GM19193 (cell line): ENCODE results near the gene MAP3K4.

Experiments used
- POLR2A ChIP-seq: IDR thresholded peaks from 4 replicates; pipeline ENCODE4 v1.6.1; 2011; ENCODE audit not compliant: insufficient read depth, insufficient read length; ENCODE audit errors: extremely low read depth

The MAP3K4 gene

DNA sequence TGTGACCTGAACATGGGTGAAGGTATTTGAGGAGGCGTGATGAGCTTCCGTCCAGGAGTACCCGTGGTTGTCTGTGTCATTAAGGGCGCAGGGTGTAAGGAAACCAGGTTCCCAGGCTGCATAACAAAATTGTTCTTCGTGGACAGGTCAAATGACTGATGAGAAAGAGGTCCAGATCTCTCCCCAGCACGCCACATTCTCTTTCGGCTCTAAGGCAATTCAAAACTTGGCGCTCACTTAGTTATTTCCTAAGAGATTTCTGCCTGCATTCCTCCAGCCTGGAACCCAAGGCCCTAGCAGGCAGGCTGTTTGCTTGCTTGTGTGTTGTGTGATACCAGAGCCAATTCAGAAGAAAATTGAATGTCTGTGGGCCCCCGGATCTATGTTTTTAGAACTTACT is 142.4 kb downstream of the MAP3K4 start:
- TF ChIP-seq POLR2A, result no peak

DNA sequence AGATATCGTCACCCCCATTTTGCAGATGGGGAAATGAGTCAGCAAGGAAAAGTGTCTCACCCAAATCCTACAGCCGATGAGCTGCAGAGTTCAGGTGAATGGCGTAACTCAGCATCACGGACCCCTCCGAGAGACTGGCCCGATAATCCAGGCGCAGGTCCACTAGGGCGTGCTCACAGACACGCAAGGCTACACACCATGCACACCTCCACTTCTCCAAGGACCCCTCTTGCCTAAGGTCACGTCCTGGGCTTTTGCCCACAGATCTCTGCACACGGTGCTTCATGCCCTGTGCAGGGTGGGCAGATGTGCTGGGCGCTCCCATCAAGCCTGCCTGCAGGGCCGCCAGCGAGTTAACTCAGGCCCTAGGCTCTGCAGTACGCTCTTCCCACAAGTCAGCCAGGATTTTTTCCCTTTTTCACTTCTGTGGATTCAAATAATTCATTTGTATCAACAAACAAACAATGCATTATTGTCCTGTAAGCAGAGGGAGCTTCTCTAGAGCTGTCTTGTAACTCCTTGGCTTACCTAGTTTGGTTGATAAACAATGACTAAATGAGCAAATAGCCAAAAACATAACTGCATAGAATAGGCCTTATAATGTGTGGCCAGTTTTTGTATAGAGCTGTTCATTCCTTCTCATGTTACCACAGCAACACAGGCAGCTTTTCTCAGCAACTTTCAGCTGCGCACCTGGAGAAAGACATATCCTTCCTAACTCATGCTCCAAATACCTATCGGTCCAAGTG is 143.2 kb downstream of the MAP3K4 start:
- no peak for TF ChIP-seq POLR2A

- TF ChIP-seq POLR2A, result no peak
Measured at GRCh38 chr6:161135695-161136591, 144.4 kb downstream of the MAP3K4 start.

DNA sequence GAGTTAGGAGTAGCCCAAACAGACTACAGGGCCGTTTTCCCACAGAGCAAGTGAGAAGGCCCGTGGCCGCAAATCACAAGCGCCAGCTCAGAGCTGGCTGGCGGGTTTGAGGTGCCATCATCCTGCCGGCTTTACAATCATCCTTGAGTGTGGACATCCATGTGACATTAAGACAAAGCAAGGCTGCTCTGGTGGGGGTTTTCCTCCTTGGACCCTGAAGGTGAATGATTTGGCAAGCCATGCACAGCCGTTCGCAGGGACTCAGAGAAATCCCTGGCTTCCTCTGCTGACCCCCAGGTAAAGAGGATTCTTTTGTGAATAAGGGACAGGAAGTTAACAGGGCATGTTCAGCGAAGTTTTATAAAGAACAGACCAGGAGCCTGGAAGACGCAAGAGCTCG is 145.1 kb downstream of the MAP3K4 start:
- TF ChIP-seq POLR2A, result no peak

DNA sequence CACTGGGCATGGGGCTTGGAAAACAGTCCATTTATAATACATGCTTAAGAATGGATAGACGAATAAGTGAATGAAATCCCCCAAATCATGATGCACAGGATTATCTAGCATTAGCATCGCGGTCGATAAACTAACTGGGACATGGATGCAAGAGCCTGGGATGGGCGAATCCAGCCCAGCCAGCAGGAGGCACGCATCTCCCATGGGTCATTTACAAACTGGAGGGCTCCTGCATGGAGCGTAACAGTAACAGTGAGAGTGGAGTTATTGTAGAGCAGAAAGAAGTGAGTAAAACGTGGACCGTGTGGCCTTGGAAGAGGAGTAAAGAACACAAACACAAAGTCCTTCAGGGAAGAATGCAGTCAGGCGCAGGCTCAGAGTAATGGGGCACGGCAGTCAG is 145.8 kb downstream of the MAP3K4 start:
- TF ChIP-seq POLR2A, result no peak

DNA sequence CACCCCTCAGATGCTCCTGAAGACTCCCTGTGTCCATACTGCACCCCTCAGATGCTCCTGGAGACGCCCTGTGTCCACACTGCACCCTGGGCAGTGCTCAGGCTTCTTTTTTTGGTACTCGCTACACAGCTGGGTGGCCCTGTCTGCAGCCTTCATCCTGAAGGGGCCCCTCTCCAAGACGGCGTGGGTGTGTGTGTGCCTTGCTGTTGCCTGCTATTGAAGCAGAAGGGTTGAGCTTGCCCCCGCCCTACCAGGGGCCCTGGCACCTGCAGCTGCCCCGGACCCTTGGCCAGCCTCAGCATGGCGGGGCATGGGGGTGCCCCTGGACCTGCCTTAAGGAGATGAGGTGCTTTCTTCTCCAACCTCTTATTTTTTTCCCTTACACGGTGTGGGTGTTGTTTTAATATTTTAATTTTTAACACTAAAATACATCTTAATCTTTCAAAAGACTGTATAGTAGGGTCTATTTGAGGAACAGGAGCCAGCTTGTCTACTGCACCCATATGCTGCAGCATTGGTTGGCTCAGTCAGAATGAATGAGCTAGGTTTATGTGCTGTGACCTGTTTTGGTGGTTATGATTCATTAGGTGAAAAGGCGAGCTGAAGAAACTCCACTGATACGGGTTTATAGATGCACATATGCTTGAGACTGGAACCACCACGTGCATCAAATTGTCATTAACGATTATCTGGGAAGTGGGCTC is 146.4 kb downstream of the MAP3K4 start:
- TF ChIP-seq POLR2A, result no peak

GRCh38 chr6:161138543-161139303 is 147.2 kb downstream of the MAP3K4 start:
- no peak for TF ChIP-seq POLR2A

DNA sequence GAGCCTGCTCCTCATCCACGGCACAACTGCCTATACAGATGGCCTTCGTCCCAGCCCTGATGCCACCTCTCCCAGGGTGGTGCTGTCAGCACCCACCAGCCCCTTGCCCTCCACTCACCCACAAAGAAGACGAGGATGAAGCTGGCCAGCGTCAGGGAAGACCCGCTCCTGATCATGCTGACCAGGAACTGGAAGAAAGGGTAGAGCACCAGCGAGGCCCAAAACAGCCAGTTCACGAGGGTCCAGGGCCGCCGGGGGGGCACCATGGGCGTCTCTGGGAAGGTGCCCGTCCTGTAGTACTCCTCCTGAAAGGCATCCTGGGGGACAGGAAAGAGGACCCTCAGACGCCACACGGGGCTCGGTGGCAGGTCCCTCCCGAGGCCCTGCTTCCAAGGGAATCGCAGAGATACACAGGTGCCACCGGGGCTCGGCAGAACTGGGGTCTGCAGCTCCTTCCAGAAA is 147.8 kb downstream of the MAP3K4 start:
- no peak for TF ChIP-seq POLR2A

- no peak for TF ChIP-seq POLR2A
Measured at GRCh38 chr6:161139766-161140553, 148.4 kb downstream of the MAP3K4 start.

- no peak for TF ChIP-seq POLR2A
Measured at GRCh38 chr6:161140554-161140875, 148.9 kb downstream of the MAP3K4 start.

DNA sequence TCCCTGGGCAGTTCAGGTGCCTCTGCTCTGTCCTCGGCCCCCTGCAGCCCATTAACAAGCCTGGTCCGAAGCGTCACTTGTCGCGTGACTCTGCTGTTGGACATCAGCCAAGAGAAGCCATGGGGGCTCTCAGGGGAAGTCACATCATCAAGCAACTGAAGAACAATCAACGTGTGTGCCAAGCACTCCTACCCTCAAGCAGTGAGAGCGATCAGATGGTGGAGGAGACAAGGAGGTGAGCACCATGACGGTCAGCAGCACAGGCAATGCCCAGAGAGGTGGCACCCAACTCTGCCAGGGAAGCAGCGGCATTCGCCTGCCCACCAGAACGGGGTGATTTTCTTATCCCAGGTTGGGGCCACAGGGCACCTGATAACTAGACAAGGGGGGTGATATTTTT is 149.6 kb downstream of the MAP3K4 start:
- TF ChIP-seq POLR2A, result no peak

DNA sequence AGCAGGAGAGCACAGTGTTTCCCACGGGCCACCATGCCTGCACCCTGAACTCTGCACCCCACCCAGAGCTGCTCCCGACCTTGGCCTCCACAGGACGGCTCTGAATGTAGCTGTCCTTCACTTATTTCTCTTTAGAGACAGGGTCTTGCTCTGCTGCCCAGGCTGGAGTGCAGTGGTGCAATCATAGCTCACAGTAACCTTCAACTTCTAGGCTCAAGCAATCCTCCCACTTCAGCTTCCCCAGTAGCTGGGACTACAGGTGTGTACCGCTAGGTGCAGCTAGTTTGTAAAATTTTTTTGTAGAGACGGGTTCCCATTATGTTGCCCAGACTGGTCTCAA is 151.4 kb downstream of the MAP3K4 start:
- no peak for TF ChIP-seq POLR2A

- TF ChIP-seq POLR2A, result no peak
Measured at GRCh38 chr6:161143663-161144430, 152.3 kb downstream of the MAP3K4 start.
